Adipocyte (in vitro differentiated cells): ENCODE data around the gene MGARP.
A peak's percentile ranks its signal among the peaks of the same experiment; 100 is the strongest.

Source experiments
- DNase-seq: peaks from one replicate; pipeline ENCODE4 v3.0.0-alpha.2; 2015; ENCODE audit warnings: low read depth
- H3K27me3 ChIP-seq: replicated peaks from 2 replicates; pipeline ENCODE4 v1.7.0; 2013; ENCODE audit warnings: mild to moderate bottlenecking, low read length, moderate library complexity; ENCODE audit not compliant: control insufficient read depth, insufficient read depth
- H3K36me3 ChIP-seq: 2 replicates; pipeline ENCODE4 v1.7.0; 2013; ENCODE audit warnings: low read length, mild to moderate bottlenecking, moderate library complexity; ENCODE audit not compliant: control insufficient read depth, insufficient read depth, severe bottlenecking
- H3K4me1 ChIP-seq: 2 replicates; pipeline ENCODE4 v1.7.0; 2013; ENCODE audit warnings: mild to moderate bottlenecking, low read length, moderate library complexity; ENCODE audit not compliant: control insufficient read depth, insufficient read depth
- H3K4me3 ChIP-seq: 2 replicates; pipeline ENCODE4 v1.7.0; 2013; ENCODE audit warnings: mild to moderate bottlenecking, low read length, moderate library complexity
- H3K9ac ChIP-seq: 2 replicates; pipeline ENCODE4 v1.7.0; 2013; ENCODE audit warnings: mild to moderate bottlenecking, low read length, moderate library complexity
- H3K9me3 ChIP-seq: 2 replicates; pipeline ENCODE4 v1.7.0; 2013; ENCODE audit warnings: mild to moderate bottlenecking, low read length, moderate library complexity; ENCODE audit not compliant: control insufficient read depth

MGARP gene

GRCh38 chr4:139312552-139313332 lies 32.7 kb upstream of the MGARP start:
- H3K9me3 ChIP-seq, result no peaks in the 10 kb centered on the region
- DNase-seq, result peak; percentile 16
- H3K4me3 ChIP-seq, result no peak overlapping the region
- peaks cover 27% of the 10 kb centered on the region for H3K4me1 ChIP-seq
- no peak overlapping the region for H3K9ac ChIP-seq
- H3K27me3 ChIP-seq, result no peaks in the 10 kb centered on the region
- H3K36me3 ChIP-seq, result no peaks in the 10 kb centered on the region

GRCh38 chr4:139311909-139312308 lies 31.9 kb upstream of the MGARP start:
- Histone ChIP-seq H3K27me3 (no peaks in the 10 kb centered on the region), H3K9me3 (no peaks in the 10 kb centered on the region), H3K4me3 (no peak overlapping the region), H3K36me3 (no peaks in the 10 kb centered on the region), H3K4me1 (peaks cover 27% of the 10 kb centered on the region), H3K9ac (no peak overlapping the region)
- peak; percentile 33 for DNase-seq

GRCh38 chr4:139304920-139305319 lies 24.9 kb upstream of the MGARP start:
- no peaks in the 10 kb centered on the region for H3K9me3 ChIP-seq
- H3K27me3 ChIP-seq, result no peaks in the 10 kb centered on the region
- H3K9ac ChIP-seq, result no peak overlapping the region
- H3K36me3 ChIP-seq, result peaks cover 10% of the 10 kb centered on the region
- H3K4me1 ChIP-seq, result peaks cover 14% of the 10 kb centered on the region
- DNase-seq, result no peak
- no peak overlapping the region for H3K4me3 ChIP-seq

DNA sequence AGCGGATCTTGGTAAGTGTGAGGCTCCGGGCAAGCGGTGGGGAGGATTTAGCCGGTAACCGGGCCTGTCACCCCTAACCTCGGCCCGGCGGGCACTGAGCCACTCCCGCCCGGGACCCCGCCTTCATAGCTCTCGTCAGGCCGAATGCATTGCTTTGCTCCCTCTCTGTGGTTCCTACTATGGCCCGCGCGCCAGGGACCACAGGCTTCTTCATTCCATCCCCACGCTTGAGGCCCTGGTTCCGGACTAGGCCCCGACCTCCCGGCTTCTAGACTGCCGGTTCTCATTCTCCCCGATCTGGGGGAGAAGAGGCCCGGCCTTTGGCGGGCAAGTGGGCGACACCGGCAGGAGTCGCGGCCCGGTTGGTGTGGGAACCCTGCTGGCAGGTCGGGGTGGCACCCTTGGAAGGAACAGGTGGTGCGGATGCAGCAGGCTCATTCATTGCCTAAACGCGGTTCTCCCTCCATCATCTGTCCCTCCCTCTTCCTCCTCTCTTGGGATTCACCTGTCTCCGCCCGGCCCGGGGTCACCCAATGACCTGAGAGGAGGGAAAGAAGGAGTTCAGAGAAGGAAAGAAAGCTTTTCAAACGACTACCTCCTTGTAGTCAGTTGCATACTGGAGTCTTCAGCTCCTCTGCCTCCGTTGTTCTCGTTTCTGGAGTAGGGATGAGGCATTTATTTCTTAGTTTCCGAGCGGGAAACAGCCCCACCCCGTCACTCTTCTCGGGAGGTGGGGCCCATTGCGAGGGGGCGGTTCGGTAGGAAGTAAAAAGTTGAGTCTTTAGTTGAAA lies 22.0 kb upstream of the MGARP start, which contains the start of gene NDUFC1:
NDUFC1 (minus strand) TSS at position 657 of the 791 bp plus-strand sequence. CDS start 6,679 bp downstream, outside the sequence.
- H3K27me3 ChIP-seq, result no peaks in the 10 kb centered on the region
- peak within 1 kb of the TSS; percentile 99 for H3K9ac ChIP-seq
- H3K4me3 ChIP-seq, result peak within 1 kb of the TSS; percentile 85
- no peaks in the 10 kb centered on the region for H3K9me3 ChIP-seq
- H3K36me3 ChIP-seq, result peaks cover 10% of the 10 kb centered on the region
- peaks cover 29% of the 10 kb centered on the region for H3K4me1 ChIP-seq
- DNase-seq, result peak; percentile 75

- Histone ChIP-seq H3K9me3 (no peaks in the 10 kb centered on the region), H3K27me3 (no peaks in the 10 kb centered on the region), H3K9ac (peak within 1 kb of the TSS; percentile 99), H3K4me1 (peaks cover 37% of the 10 kb centered on the region), H3K4me3 (peak within 1 kb of the TSS; percentile 85), H3K36me3 (peaks cover 10% of the 10 kb centered on the region)
- peak; percentile 99 for DNase-seq
Observed at GRCh38 chr4:139301113-139301820, 21.2 kb upstream of the MGARP start, which contains the start of gene NAA15. Gene NAA15, plus strand, starts transcription at chr4:139301505. Its CDS starts 273 bp downstream, at chr4:139301778.

- peak; percentile 80 for DNase-seq
- peaks cover 41% of the 10 kb centered on the region for H3K4me1 ChIP-seq
- no peaks in the 10 kb centered on the region for H3K27me3 ChIP-seq
- peaks cover 5% of the 10 kb centered on the region for H3K36me3 ChIP-seq
- peak overlapping the region; percentile 99 for H3K9ac ChIP-seq
- peak overlapping the region; percentile 85 for H3K4me3 ChIP-seq
- H3K9me3 ChIP-seq, result no peaks in the 10 kb centered on the region
Observed at GRCh38 chr4:139300431-139301112, 20.5 kb upstream of the MGARP start.

DNA sequence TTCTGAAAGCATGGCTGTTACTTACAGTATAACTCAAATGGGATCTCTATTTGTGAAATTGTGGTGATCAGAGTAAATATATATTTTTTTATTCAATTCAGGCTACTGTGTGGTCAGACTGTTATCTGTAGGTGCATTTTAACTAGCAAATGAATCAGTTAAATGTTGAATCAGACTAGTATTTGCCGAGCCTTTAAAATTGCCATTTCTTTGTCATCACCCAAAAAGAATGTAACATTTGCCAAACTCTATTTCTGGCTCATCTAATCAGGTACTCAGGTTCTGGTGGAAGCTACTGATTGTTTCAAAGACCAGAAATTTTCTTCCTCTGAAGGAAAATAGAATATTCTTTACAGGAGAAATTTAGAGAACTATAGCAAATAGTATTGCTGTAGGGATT lies 19.5 kb upstream of the MGARP start:
- Histone ChIP-seq H3K27me3 (no peaks in the 10 kb centered on the region), H3K9ac (peak overlapping the region; percentile 99), H3K9me3 (no peaks in the 10 kb centered on the region), H3K4me3 (peak overlapping the region; percentile 85), H3K36me3 (no peaks in the 10 kb centered on the region), H3K4me1 (peaks cover 45% of the 10 kb centered on the region)
- DNase-seq, result peak; percentile 31

DNA sequence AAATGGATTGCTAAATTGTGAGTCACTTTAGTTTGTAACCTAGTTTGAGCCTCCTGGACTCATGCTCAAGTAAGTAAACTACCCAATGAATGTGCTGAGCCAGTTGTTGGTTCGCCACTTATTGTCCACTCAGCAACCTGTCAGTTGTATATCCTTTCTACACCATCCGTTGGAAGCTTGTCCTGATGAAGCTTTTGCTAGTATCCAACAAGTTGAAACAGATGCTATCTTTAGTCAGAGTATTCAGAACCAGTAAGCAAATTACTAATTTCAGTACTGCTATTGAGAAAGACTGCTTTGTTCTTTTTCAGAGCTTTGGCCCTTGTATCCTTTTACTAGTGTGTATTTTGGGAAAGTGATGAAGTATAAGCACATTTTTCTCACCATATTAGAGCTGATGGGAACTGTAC lies 17.0 kb upstream of the MGARP start:
- no peaks in the 10 kb centered on the region for H3K9me3 ChIP-seq
- H3K4me3 ChIP-seq, result no peak overlapping the region
- no peaks in the 10 kb centered on the region for H3K27me3 ChIP-seq
- peaks cover 15% of the 10 kb centered on the region for H3K36me3 ChIP-seq
- DNase-seq, result no peak
- H3K9ac ChIP-seq, result no peak overlapping the region
- peaks cover 36% of the 10 kb centered on the region for H3K4me1 ChIP-seq

GRCh38 chr4:139295942-139296299 lies 15.9 kb upstream of the MGARP start:
- H3K36me3 ChIP-seq, result peaks cover 23% of the 10 kb centered on the region
- H3K9ac ChIP-seq, result peak overlapping the region; percentile 95
- DNase-seq, result no peak
- peaks cover 36% of the 10 kb centered on the region for H3K4me1 ChIP-seq
- H3K9me3 ChIP-seq, result no peaks in the 10 kb centered on the region
- H3K27me3 ChIP-seq, result no peaks in the 10 kb centered on the region
- H3K4me3 ChIP-seq, result peak overlapping the region; percentile 98

GRCh38 chr4:139295206-139295941 lies 15.3 kb upstream of the MGARP start:
- no peaks in the 10 kb centered on the region for H3K9me3 ChIP-seq
- H3K4me3 ChIP-seq, result peak overlapping the region; percentile 98
- H3K4me1 ChIP-seq, result peaks cover 36% of the 10 kb centered on the region

More at GRCh38 chr4:139295206-139295941, 15.3 kb upstream of the MGARP start:
- H3K27me3 ChIP-seq, result no peaks in the 10 kb centered on the region
- DNase-seq, result peak; percentile 99
- H3K36me3 ChIP-seq, result peaks cover 25% of the 10 kb centered on the region
- peak overlapping the region; percentile 95 for H3K9ac ChIP-seq
